PFSK-1 (cell line): ENCODE data around the gene KLHL11.

Source experiments
- FOXP2 ChIP-seq: optimal IDR thresholded peaks from 2 replicates; pipeline ENCODE3; 2011; ENCODE audit warnings: borderline replicate concordance, control low read depth, inconsistent platforms; ENCODE audit not compliant: insufficient read depth; ENCODE audit errors: extremely low read length, extremely low read depth
- POLR2AphosphoS5 ChIP-seq: IDR thresholded peaks from 2 replicates; pipeline ENCODE4 v1.6.1; 2012; ENCODE audit warnings: low read depth, mild to moderate bottlenecking, control low read depth, low read length, moderate library complexity
- SIN3A ChIP-seq: IDR thresholded peaks from 2 replicates; pipeline ENCODE4 v1.6.1; 2012; ENCODE audit warnings: mild to moderate bottlenecking, low read length, moderate library complexity, borderline replicate concordance; ENCODE audit not compliant: insufficient read depth
- TAF1 ChIP-seq: IDR thresholded peaks from 2 replicates; pipeline ENCODE4 v1.6.1; 2012; ENCODE audit warnings: low read length, control low read depth, borderline replicate concordance; ENCODE audit not compliant: insufficient read depth
- TF ChIP-seq, protein P1 (sequence below), 2 experiments: IDR thresholded peaks; 2 replicates each; pipeline versions ENCODE4 v1.6.1 to v1.8.0; 2011 to 2012; ENCODE audit warnings: low read depth in 2 of 2, low read length in 2 of 2, control low read depth in 1 of 2, inconsistent platforms in 1 of 2, mild to moderate bottlenecking in 1 of 2, moderate library complexity in 1 of 2; ENCODE audit not compliant: insufficient read depth in 1 of 2

Gene KLHL11

DNA sequence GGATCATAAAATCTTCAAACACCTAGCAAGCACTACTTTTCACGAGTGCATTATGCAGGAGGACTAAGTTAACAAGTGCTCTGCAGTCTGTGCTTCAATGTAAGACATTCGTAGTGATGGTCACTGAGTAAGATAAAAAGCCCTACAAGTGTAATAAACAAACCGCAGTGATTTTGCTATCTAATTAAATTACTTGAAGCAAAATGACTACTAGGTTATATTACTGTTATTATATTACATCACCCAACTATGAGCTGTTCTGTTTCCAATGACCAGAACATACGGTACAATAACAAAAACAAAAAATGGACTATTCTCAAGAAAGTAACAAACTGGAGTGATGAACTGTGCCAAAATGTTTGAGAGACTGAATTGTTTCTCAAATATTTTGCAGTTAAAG lies 16.4 kb downstream of the KLHL11 start:
- no peak for TF ChIP-seq POLR2AphosphoS5
- TF ChIP-seq SIN3A, result no peak
- TF ChIP-seq, protein P1, sequence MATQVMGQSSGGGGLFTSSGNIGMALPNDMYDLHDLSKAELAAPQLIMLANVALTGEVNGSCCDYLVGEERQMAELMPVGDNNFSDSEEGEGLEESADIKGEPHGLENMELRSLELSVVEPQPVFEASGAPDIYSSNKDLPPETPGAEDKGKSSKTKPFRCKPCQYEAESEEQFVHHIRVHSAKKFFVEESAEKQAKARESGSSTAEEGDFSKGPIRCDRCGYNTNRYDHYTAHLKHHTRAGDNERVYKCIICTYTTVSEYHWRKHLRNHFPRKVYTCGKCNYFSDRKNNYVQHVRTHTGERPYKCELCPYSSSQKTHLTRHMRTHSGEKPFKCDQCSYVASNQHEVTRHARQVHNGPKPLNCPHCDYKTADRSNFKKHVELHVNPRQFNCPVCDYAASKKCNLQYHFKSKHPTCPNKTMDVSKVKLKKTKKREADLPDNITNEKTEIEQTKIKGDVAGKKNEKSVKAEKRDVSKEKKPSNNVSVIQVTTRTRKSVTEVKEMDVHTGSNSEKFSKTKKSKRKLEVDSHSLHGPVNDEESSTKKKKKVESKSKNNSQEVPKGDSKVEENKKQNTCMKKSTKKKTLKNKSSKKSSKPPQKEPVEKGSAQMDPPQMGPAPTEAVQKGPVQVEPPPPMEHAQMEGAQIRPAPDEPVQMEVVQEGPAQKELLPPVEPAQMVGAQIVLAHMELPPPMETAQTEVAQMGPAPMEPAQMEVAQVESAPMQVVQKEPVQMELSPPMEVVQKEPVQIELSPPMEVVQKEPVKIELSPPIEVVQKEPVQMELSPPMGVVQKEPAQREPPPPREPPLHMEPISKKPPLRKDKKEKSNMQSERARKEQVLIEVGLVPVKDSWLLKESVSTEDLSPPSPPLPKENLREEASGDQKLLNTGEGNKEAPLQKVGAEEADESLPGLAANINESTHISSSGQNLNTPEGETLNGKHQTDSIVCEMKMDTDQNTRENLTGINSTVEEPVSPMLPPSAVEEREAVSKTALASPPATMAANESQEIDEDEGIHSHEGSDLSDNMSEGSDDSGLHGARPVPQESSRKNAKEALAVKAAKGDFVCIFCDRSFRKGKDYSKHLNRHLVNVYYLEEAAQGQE (IDR thresholded peaks at IDR 0.05; ENCODE audit: insufficient read depth in 1 of 2, low read depth in 2 of 2, low read length in 2 of 2), result no peak
- TF ChIP-seq FOXP2, result no peak
- TF ChIP-seq TAF1, result no peak

DNA sequence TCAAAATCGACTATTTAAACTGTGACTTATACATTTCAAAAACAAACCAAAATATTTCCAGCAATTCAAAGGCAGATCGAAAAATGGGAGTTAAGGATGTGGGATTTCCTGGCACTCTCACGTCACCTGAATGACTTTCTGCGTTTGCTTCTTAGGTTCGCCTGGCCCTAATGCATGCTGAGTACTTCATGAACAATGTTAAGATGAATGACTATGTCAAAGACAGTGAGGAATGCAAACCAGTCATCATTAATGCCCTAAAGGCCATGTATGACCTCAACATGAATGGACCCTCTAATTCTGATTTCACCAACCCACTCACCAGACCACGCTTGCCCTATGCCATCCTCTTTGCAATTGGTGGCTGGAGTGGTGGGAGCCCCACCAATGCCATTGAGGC lies 20.3 kb downstream of the KLHL11 start:
- no peak for TF ChIP-seq POLR2AphosphoS5
- no peak for TF ChIP-seq FOXP2
- no peak for TF ChIP-seq SIN3A
- TF ChIP-seq, protein P1 (IDR thresholded peaks at IDR 0.05; ENCODE audit: insufficient read depth in 1 of 2, low read depth in 2 of 2, low read length in 2 of 2), result no peak

DNA sequence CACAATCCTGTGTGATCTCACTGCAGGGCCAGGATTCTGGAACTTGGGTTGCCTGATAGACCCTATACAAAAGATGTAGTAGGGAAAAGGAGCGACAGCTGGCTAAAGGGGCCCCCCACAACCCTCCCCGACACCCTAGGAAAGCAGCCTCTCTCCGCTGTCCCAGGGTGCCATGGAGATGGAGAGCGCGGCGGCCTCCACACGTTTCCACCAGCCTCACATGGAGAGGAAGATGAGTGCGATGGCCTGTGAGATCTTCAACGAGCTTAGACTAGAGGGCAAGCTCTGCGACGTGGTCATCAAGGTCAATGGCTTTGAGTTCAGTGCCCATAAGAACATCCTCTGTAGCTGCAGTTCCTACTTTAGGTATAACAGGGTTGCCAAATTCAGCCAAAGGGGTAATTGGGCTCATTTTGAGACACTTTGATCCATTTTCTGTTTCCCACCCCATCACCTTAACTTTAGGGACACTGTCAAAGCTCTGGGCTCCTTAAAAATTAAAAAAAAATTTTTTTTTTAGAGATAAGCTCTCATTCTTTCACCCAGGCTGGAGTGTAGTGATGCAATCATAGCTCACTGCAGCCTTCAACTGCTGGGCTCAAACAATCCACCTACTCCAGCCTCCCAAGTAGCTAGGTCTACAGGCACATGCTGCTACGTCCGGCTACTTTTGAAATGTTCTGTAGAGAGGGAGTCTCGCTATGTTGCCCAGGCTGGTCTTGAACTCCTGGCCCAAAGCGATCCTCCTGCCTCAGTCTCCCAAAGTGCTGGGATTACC lies 27.3 kb downstream of the KLHL11 start, which contains the start of gene KLHL10:
TSS of gene KLHL10 (plus strand) at position 65 of the 778 bp plus-strand sequence. CDS start at position 173, 108 bp downstream.
- no peak for TF ChIP-seq SIN3A
- TF ChIP-seq TAF1, result no peak
- TF ChIP-seq POLR2AphosphoS5, result no peak
- TF ChIP-seq, protein P1 (IDR thresholded peaks at IDR 0.05; ENCODE audit: insufficient read depth in 1 of 2, low read depth in 2 of 2, low read length in 2 of 2), result no peak
- no peak for TF ChIP-seq FOXP2

DNA sequence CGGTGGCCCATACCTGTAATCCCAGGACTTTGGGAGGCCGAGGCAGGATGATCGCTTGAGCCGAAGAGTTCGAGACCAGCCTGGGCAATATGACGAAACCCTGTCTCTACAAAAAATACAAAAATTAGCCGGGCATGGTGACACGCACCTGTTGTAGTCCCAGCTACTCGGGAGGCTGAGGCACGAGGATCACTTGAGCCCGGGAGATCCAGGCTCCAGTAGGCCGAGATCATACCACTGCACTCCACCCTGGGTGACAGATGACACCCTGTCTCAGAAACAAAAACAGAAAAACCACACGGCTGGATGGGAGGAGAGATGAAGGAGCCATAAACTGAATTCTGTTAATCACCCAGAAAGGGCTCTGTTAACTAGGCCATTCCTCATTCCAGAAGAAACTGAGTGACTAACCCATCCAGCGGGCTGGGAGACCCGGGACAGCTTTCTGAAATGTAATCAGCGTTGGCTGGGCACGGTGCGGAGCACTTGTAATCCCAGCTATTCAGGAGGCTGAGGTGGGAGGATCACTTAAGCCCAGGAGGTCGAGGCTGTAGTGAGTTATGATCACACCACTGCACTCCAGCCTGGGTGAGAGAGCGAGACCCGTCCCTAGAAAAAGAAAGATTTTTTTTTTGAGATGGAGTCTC lies 28.6 kb downstream of the KLHL11 start:
- TF ChIP-seq, protein P1 (IDR thresholded peaks at IDR 0.05; ENCODE audit: insufficient read depth in 1 of 2, low read depth in 2 of 2, low read length in 2 of 2), result no peak
- TF ChIP-seq TAF1, result no peak
- TF ChIP-seq POLR2AphosphoS5, result no peak
- no peak for TF ChIP-seq SIN3A
- TF ChIP-seq FOXP2, result no peak
